ENCODE data around the gene MUC5B.

DNA sequence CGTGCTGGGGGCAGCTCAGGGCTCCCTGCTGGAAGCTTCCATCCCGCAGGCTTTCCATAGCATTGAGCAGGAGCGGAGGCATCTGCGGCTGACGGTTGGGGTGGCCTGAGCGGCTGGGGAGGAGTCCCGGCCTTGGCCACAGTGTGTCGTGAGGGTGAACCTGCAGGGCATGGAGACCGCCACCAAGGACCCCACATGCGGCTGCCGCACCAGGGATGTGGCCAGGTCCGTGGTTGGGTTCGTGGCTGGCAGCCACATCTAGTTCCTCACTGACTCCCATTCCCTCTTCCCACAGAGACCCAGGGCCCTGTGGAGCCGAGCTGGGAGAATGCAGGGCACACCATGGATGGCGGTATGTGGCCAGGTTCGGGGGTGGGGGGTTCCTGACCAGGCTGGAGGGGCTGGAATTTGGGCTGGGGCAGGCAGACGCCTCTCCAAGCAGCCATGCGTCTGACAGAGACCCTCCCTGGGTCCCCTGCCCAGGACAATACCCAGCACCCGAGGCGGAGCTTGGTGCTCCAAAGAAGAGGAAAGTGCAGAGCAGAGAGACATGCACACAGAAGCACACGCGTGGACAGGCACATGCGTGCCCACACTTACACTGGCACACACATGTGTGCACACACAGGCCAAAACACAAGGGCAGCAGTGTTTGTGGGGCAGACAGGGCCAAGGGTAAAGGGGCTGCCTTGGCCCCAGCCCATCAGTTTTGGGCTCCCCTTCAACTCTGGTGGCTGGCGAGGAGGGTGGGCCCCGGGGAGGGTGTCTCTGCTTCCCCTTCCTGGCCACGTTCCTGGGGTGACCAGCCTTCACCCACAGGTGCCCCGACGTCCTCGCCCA is 2.7 kb downstream of the MUC5B start:
- TF ChIP-seq EZH2 (IDR thresholded peaks at IDR 0.05; ENCODE audit: insufficient read depth, poor library complexity, severe bottlenecking) (no peak), EZH2phosphoT487 (IDR thresholded peaks at IDR 0.05; ENCODE audit: insufficient read depth, low read depth) (no peak)
